ENCODE results near the gene KRT14. TPM values are rescaled to one million over a fixed set of nuclear protein-coding genes. Genes with fewer than 3 reads are reported as not detected.
"Not testable (repeated sequence)": the region's sequence is repeated elsewhere in the genome, so short reads cannot be mapped to it uniquely, and the experiment has no call there.

KRT14 gene
- total and polyA plus RNA-seq, 2 donors from 2014 or later = not detected

DNA sequence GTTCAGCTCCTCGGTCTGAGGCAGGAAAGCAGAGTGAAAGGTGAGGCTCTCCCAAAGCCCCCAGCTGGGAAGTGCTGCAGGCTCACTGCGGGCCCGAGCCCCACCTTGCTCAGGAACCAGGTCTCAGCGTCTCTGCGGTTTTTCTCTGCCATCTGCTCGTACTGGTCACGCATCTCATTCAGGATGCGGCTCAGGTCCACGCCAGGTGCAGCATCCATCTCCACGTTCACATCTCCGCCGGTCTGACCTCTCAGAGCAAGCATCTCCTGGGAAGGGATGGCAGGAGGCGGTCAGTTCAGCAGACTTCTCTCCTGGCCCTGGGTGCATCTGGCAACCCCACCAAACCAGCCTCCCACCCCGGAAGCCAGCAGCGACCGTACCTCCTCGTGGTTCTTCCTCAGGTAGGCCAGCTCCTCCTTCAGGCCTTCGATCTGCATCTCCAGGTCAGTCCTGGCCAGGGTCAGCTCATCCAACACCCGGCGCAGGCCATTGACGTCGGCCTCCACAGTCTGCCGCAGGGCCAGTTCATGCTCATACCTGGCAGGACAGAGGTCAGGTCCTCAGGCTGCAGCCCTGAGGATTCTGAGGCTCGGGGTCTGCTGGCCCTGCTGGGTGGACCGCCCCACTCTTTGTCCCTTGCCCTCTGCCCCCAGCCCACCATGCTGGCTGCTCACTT lies 24.4 kb upstream of the KRT14 start:
- Histone ChIP-seq H3K9me3 (ENCODE audit: control insufficient read depth in 2 of 3, insufficient read depth in 1 of 3, low read length in 3 of 3) (peaks cover 0 to 4% (median 2%) of the 10 kb centered on the region in 3 donors), H3K36me3 (ENCODE audit: control insufficient read depth in 2 of 3, insufficient read depth in 3 of 3, low read length in 3 of 3) (no peaks in the 10 kb centered on the region), H3K9ac (ENCODE audit: low read length in 3 of 3) (no peak overlapping the region), H3K27me3 (ENCODE audit: control insufficient read depth, insufficient read depth, low read length) (no peaks in the 10 kb centered on the region), H3K4me1 (ENCODE audit: control insufficient read depth in 2 of 3, insufficient read depth in 2 of 3, low read depth in 1 of 3, low read length in 3 of 3) (no peaks in the 10 kb centered on the region), H3K4me3 (ENCODE audit: low read length in 3 of 3) (no peak overlapping the region), H3K27ac (ENCODE audit: low read depth in 2 of 2, low read length in 2 of 2) (no peak overlapping the region)
- TF ChIP-seq, protein P1, sequence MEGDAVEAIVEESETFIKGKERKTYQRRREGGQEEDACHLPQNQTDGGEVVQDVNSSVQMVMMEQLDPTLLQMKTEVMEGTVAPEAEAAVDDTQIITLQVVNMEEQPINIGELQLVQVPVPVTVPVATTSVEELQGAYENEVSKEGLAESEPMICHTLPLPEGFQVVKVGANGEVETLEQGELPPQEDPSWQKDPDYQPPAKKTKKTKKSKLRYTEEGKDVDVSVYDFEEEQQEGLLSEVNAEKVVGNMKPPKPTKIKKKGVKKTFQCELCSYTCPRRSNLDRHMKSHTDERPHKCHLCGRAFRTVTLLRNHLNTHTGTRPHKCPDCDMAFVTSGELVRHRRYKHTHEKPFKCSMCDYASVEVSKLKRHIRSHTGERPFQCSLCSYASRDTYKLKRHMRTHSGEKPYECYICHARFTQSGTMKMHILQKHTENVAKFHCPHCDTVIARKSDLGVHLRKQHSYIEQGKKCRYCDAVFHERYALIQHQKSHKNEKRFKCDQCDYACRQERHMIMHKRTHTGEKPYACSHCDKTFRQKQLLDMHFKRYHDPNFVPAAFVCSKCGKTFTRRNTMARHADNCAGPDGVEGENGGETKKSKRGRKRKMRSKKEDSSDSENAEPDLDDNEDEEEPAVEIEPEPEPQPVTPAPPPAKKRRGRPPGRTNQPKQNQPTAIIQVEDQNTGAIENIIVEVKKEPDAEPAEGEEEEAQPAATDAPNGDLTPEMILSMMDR (IDR thresholded peaks at IDR 0.05; ENCODE audit: borderline replicate concordance, extremely low read depth, insufficient read depth) = no peak
- FAIRE-seq (no peak), DNase-seq (no peak)
- intact Hi-C loops (cut with DNase I) = no loop called here

DNA sequence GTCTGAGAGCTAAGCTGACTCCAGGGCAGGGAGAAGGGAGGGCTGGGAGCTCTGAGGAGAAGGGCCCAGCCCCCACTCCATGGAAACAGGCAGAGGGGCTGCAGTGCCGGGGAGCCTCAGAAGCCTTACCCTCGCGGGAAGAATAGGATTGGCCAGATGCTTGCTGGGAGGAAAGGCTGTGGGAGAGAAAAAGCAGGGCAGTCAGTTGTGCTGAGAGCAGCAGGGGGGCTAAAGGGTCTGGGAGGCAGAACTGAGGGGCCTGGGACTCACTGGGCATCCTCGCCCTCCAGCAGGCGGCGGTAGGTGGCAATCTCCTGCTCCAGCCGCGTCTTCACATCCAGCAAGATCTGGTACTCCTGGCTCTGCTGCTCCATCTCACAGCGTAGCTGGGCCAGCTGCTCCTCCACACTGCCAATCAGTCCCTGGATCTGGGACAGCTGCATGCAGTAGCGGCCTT lies 23.4 kb upstream of the KRT14 start:
- intact Hi-C loops (cut with DNase I); H3K36me3 ChIP-seq (ENCODE audit: control insufficient read depth in 2 of 3, insufficient read depth in 3 of 3, low read length in 3 of 3); H3K4me3 ChIP-seq (ENCODE audit: low read length in 3 of 3); H3K27me3 ChIP-seq (ENCODE audit: control insufficient read depth, insufficient read depth, low read length); H3K27ac ChIP-seq (ENCODE audit: low read depth in 2 of 2, low read length in 2 of 2); H3K9me3 ChIP-seq (ENCODE audit: control insufficient read depth in 2 of 3, insufficient read depth in 1 of 3, low read length in 3 of 3); FAIRE-seq; H3K9ac ChIP-seq (ENCODE audit: low read length in 3 of 3); H3K4me1 ChIP-seq (ENCODE audit: control insufficient read depth in 2 of 3, insufficient read depth in 2 of 3, low read depth in 1 of 3, low read length in 3 of 3): not testable (repeated sequence)
- peak in 3 of 5 donors; percentile 44 to 46 (median 44) for DNase-seq

DNA sequence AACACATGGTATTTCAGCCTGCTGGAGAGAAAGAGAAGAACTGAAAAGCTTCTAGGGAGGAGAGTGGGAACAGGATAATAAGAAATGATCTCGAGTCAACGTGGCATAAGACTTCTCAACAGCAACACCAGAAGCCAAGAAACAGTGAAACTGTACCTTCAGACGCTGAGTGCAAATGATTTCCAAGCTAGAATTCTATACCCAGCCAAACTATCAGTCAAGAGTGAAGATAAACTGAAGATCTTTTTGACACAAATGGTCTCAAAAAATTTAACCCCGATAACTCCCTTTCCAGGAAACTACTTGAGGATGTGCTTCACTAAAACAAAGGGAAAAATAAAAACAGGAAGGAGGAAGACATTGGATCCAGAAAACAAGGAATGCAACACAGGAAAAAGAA lies 20.2 kb upstream of the KRT14 start:
- DNase-seq; H3K27me3 ChIP-seq (ENCODE audit: control insufficient read depth, insufficient read depth, low read length); intact Hi-C loops (cut with DNase I); H3K9ac ChIP-seq (ENCODE audit: low read length in 3 of 3); H3K9me3 ChIP-seq (ENCODE audit: control insufficient read depth in 2 of 3, insufficient read depth in 1 of 3, low read length in 3 of 3); H3K4me1 ChIP-seq (ENCODE audit: control insufficient read depth in 2 of 3, insufficient read depth in 2 of 3, low read depth in 1 of 3, low read length in 3 of 3); H3K4me3 ChIP-seq (ENCODE audit: low read length in 3 of 3); H3K36me3 ChIP-seq (ENCODE audit: control insufficient read depth in 2 of 3, insufficient read depth in 3 of 3, low read length in 3 of 3); FAIRE-seq; H3K27ac ChIP-seq (ENCODE audit: low read depth in 2 of 2, low read length in 2 of 2): not testable (repeated sequence)

DNA sequence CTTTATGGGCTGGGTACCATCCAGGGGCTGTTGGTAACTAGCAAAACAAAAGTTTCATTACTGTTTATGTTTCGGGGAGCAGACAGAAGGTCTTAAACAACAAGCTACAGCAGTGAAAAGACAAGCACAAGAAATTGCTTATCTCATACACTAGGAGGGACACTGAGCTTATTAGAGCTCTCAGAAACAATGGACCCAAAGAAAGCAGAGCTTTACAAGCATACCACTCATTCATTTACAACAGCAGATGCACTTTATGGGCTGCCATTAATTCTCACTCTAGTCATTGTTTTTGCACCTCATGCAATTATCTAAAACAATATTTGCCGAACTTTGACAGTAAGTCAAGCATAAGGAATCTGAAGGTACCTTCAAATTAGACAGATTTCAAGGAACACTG lies 15.8 kb upstream of the KRT14 start:
- no peak overlapping the region for H3K9ac ChIP-seq (ENCODE audit: low read length in 3 of 3)
- no peak overlapping the region for H3K27ac ChIP-seq (ENCODE audit: low read depth in 2 of 2, low read length in 2 of 2)
- no peaks in the 10 kb centered on the region for H3K4me1 ChIP-seq (ENCODE audit: control insufficient read depth in 2 of 3, insufficient read depth in 2 of 3, low read depth in 1 of 3, low read length in 3 of 3)
- H3K9me3 ChIP-seq (ENCODE audit: control insufficient read depth in 2 of 3, insufficient read depth in 1 of 3, low read length in 3 of 3) = peaks cover 0 to 4% (median 2%) of the 10 kb centered on the region in 3 donors
- DNase-seq (no peak), FAIRE-seq (no peak)
- TF ChIP-seq, protein P1 (IDR thresholded peaks at IDR 0.05; ENCODE audit: borderline replicate concordance, extremely low read depth, insufficient read depth) = no peak
- no peaks in the 10 kb centered on the region for H3K27me3 ChIP-seq (ENCODE audit: control insufficient read depth, insufficient read depth, low read length)
- no peaks in the 10 kb centered on the region for H3K36me3 ChIP-seq (ENCODE audit: control insufficient read depth in 2 of 3, insufficient read depth in 3 of 3, low read length in 3 of 3)
- intact Hi-C loops (cut with DNase I) = no loop called here
- no peak overlapping the region for H3K4me3 ChIP-seq (ENCODE audit: low read length in 3 of 3)
